ENCODE results near the gene MET. TPM values are rescaled to one million over a fixed set of nuclear protein-coding genes. Genes with fewer than 3 reads are reported as not detected.

The MET gene
- total and polyA plus RNA-seq, 10 of the 15 experiments (the other 5 are each of a cell fraction or from before 2014, with no cell fraction given), result 0.01 to 0.21 TPM; not detected in 8

- intact Hi-C loops (cut with micrococcal nuclease; ENCODE audit: unreplicated experiment), result no loop called here
- Histone ChIP-seq H3K36me3 (ENCODE audit: control insufficient read depth in 2 of 2, insufficient read depth in 2 of 2, low read length in 1 of 2) (no peaks in the 10 kb centered on the region), H3K4me3 (no peak overlapping the region), H4K20me1 (ENCODE audit: control insufficient read depth, insufficient read depth) (no peaks in the 10 kb centered on the region), H3K9me3 (replicated peaks; ENCODE audit: control insufficient read depth, insufficient read depth, low read length) (no peaks in the 10 kb centered on the region), H3K4me2 (ENCODE audit: control insufficient read depth, insufficient read depth) (no peak overlapping the region), H3K79me2 (ENCODE audit: control insufficient read depth, insufficient read depth, low read length) (no peaks in the 10 kb centered on the region), H3K27me3 (replicated peaks in 1 of 2; ENCODE audit: control insufficient read depth in 2 of 2, insufficient read depth in 2 of 2, low read length in 1 of 2) (peaks cover 0 to 10% of the 10 kb centered on the region in 2 experiments; a peak in 3 of 4 replicates), H2AFZ (ENCODE audit: control insufficient read depth, low read depth, low read length) (no peak overlapping the region), H3K27ac (ENCODE audit: control insufficient read depth, insufficient read depth) (no peak overlapping the region), H3K4me1 (ENCODE audit: control insufficient read depth, insufficient read depth, low read length) (no peaks in the 10 kb centered on the region), H3K9ac (ENCODE audit: control insufficient read depth, insufficient read depth, low read length) (no peak overlapping the region)
- 71% methylated on average over 1 of the region's 1 CpG for WGBS (ENCODE audit: insufficient coverage, insufficient replicate concordance, low lambda C conversion rate, missing lambda C conversion rate)
- ChIA-PET RAD21 (ENCODE audit: unreplicated experiment) (no interaction called here), POLR2A (no interaction called here), SMC1A (ENCODE audit: uncharacterized antibody, unreplicated experiment) (interaction anchor here (1.0 kb wide), 1 partner anchor 14 kb away, joined by 5 read pairs; no protein-coding TSS in a partner anchor), CTCF (no interaction called here)
- no TSS peak for BruUV-seq (replicated peaks)
- FAIRE-seq (no peak), ATAC-seq (no peak), DNase-seq (ENCODE audit: low read depth, low spot score) (no peak)
- in situ Hi-C loops (cut with MboI), result no loop called here
- TF ChIP-seq SUPT20H (IDR thresholded peaks at IDR 0.05; ENCODE audit: borderline replicate concordance, control insufficient read depth, low read depth, low read length) (no peak), CREM (IDR thresholded peaks at IDR 0.05; ENCODE audit: low read depth) (no peak), MXI1 (IDR thresholded peaks at IDR 0.05; ENCODE audit: low read depth, low read length) (no peak), RELB (IDR thresholded peaks at IDR 0.05; ENCODE audit: low read depth) (no peak), HCFC1 (IDR thresholded peaks at IDR 0.05; ENCODE audit: low read length) (no peak), NFYA (IDR thresholded peaks at IDR 0.05; ENCODE audit: borderline replicate concordance, low read depth, low read length) (no peak), RAD21 (IDR thresholded peaks at IDR 0.05; ENCODE audit: insufficient read depth, low read depth, low read length) (no peak), MYC (IDR thresholded peaks at IDR 0.05; ENCODE audit: insufficient read depth, insufficient read length, insufficient replicate concordance, low read length, severe bottlenecking) (no peak), MTA3 (IDR thresholded peaks at IDR 0.05; ENCODE audit: borderline replicate concordance, low read length) (no peak), IKZF2 (IDR thresholded peaks at IDR 0.05) (no peak), HDAC2 (IDR thresholded peaks at IDR 0.05) (no peak), SMARCA5 (IDR thresholded peaks at IDR 0.05) (no peak)
Measured at GRCh38 chr7:116697152-116697551, 25.2 kb downstream of the MET start.
